Fibroblast of pulmonary artery (primary cell): ENCODE results near the gene CCL26.
"Not testable (repeated sequence)": the region's sequence is repeated elsewhere in the genome, so short reads cannot be mapped to it uniquely, and the experiment has no call there.

Experiments used
- DNase-seq: peaks from one replicate; pipeline ENCODE4 v3.0.0-alpha.2; 2010; ENCODE audit warnings: low read depth
- H3K4me3 ChIP-seq: replicated peaks from 2 replicates; pipeline ENCODE4 v1.5.1; 2011; ENCODE audit warnings: low read depth, mild to moderate bottlenecking, control low read depth, low read length, moderate library complexity
- TF ChIP-seq, protein P1 (sequence below): IDR thresholded peaks from 2 replicates; pipeline ENCODE4 v1.5.1; 2011; ENCODE audit warnings: mild to moderate bottlenecking, control low read depth, low read length, inconsistent platforms; ENCODE audit errors: missing control alignments

Gene CCL26

DNA sequence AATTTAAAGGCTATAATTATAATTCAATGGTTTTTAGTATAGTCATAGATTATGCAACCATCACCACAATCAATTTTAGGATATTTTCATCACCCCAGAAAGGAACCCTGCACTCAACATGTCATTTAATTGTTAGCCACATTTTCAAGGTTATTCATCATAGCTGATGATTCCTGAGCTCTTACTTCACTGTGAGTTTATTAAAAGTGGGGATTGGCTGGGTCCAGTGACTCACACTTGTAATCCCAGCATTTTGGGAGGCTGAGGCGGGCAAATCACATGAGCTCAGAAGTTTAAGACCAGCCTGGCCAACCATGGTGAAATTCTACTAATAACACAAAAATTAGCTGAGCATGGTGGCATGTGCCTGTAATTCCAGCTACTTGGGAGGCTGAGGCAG lies 787 bp downstream of the CCL26 start:
- peak; percentile 29 for DNase-seq
- TF ChIP-seq, protein P1, sequence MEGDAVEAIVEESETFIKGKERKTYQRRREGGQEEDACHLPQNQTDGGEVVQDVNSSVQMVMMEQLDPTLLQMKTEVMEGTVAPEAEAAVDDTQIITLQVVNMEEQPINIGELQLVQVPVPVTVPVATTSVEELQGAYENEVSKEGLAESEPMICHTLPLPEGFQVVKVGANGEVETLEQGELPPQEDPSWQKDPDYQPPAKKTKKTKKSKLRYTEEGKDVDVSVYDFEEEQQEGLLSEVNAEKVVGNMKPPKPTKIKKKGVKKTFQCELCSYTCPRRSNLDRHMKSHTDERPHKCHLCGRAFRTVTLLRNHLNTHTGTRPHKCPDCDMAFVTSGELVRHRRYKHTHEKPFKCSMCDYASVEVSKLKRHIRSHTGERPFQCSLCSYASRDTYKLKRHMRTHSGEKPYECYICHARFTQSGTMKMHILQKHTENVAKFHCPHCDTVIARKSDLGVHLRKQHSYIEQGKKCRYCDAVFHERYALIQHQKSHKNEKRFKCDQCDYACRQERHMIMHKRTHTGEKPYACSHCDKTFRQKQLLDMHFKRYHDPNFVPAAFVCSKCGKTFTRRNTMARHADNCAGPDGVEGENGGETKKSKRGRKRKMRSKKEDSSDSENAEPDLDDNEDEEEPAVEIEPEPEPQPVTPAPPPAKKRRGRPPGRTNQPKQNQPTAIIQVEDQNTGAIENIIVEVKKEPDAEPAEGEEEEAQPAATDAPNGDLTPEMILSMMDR: no peak

DNA sequence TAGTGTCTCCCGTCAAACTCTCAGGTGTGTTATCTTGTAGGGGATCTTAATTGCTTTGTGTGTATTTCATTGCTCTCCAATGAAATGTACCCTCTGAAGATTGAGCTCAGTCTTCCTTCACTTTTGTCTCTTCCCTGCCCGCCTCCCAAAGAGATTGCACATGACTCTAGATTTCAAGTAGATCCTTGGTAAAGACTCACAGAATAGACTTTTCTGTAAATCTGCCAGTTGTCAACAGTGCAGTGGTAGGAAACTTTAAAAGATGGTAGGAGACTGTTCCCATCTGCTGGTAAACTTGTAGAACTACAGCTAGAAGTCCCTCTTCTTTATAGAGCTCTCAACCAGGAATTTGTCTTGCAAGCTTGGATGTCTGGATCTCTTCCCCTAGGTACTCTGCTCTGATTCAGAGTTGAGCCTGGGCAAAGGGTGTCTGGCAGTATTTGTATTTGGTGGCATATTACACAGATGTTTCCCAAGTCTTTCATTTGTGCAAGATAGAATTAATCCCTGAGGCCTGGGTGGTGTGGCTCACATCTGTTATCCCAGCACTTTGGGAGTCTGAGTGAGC lies 9.6 kb downstream of the CCL26 start:
- peak; percentile 85 for DNase-seq
- H3K4me3 ChIP-seq: no peak overlapping the region
- TF ChIP-seq, protein P1: peak; percentile 78

More for the DNA sequence above, 787 bp downstream of the CCL26 start:
- no peak overlapping the region for H3K4me3 ChIP-seq

DNA sequence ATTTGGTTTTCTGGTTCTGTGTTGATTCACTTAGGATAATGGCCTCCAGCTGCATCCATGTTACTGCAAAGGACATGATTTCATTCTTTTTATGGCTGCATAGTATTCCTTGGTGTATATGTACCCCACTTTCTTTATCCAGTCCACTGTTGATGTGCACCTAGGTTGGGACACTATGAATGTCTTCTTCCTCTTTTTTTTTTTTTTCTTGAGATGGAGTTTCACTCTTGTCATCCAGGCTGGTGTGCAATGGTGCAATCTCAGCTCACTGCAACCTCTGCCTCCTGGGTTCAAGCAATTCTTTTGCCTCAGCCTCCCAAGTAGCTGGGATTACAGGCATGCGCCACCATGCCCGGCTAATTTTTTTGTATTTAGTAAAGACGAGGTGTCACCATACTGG lies 10.2 kb downstream of the CCL26 start:
- not testable (repeated sequence) for H3K4me3 ChIP-seq, DNase-seq

DNA sequence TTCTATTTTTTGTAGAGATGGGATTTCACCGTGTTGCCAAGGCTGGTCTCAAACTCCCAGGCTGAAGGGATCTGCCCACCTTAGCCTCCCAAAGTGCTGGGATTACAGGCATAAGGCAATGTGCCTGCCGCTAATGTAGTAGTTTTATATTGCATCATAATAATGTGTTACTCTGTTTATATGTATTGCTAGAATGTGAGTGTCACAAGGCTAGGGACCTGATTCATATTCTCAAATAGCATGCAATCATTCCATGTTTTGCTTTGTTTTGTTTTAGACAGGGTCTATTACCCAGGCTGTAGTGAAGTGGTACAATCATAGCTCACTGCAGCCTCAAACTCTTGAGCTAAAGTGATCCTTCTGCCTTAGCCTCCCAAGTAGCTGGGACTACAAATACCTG lies 13.5 kb downstream of the CCL26 start:
- H3K4me3 ChIP-seq: no peak overlapping the region
- no peak for DNase-seq
- TF ChIP-seq, protein P1: no peak

DNA sequence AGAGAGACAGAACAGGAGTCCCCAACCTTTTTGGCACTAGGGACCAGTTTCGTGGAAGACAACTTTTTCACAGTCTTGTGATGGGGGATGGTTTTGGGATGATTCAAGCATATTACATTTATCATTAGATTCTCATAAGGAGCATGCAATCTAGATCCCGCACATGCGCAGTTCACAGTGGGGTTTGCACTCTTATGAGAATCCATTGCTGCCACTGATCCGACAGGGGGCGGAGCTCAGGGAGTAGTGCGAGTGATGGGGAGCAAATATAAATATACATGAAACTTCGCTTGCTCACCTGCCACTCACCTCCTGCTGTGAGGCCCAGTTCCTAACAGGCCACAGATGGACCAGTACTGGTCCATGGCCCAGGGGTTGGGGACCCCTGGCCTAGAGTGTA lies 14.2 kb downstream of the CCL26 start:
- no peak overlapping the region for H3K4me3 ChIP-seq
- no peak for DNase-seq
- TF ChIP-seq, protein P1: no peak

DNA sequence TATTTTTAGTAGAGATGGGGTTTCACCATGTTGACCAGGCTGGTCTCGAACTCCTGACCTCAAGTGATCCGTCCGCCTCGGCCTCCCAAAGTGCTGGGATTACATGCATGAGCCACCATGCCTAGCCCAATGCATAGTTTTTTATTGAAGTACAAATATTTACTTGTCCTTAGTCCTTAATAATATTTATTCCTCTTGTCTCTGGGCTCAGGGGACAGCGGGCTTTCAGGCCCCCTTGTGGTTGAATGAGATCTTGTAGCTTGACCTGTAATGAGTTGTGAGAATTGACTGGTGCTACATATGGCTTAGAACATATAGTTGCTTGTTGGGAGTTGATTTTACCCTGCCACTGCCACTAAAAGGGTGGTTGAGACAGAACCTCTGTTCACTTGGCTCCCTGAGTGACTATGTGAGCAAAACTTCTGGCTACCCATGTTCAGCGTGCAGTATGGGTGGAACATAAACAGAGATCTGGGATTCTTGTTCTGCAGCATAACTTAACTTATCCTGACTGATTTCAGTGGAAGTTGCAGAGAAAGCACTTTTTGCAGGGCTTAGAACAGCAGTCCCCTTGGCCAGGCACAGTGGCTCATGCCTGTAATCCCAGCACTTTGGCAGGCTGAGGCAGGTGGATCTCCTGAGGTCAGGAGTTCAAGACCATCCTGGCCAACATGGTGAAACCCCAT lies 14.9 kb downstream of the CCL26 start:
- TF ChIP-seq, protein P1: peak; percentile 65
- no peak overlapping the region for H3K4me3 ChIP-seq
- DNase-seq: peak; percentile 69

DNA sequence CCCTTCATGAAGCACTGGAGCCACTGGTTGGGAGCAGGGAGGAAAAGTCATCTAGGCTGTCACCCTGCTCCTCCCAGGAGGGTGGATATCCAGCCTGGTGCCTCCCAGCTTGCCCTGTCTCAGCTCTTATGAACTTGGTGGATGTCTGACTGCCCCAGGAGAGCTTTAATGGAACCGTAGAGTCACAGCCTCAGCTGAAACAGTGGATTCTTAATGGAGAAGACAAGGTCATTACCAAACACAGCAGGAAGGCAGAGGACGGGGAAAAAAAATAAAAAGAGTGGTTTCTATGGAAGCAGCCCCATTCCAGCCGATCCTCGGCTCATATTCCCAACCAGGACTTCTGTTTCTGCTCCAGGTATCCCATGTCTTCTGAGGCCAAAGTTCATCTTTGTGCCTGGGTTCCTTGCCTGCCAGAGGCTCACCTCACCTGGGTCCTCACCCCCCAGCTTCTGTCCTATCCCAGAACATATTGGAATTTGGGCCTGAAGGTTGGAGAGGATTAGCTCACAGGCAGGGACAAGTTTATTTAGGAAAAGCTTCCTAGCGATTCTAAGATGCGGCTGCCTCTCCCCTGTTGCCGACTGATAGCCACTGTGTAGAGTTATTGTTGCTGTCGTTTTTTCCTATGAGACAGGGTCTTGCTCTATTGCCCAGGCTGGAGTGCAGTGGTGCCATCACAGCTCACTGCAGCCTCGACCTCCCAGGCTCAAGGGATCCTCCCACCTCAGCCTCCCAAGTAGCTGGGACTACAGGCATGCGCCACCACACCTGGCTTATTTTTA lies 15.6 kb downstream of the CCL26 start:
- TF ChIP-seq, protein P1: no peak
- DNase-seq: no peak
- H3K4me3 ChIP-seq: no peak overlapping the region
